ENCODE measurements around the gene LRRC8E.
"Not testable (repeated sequence)": the region's sequence is repeated elsewhere in the genome, so short reads cannot be mapped to it uniquely, and the experiment has no call there.

The LRRC8E gene

GRCh38 chr19:7856109-7856591, 32.2 kb upstream of the LRRC8E start:
- H3K4me3 ChIP-seq (ENCODE audit: low read depth, low read length) = no peak overlapping the region
- TF ChIP-seq, protein P1, sequence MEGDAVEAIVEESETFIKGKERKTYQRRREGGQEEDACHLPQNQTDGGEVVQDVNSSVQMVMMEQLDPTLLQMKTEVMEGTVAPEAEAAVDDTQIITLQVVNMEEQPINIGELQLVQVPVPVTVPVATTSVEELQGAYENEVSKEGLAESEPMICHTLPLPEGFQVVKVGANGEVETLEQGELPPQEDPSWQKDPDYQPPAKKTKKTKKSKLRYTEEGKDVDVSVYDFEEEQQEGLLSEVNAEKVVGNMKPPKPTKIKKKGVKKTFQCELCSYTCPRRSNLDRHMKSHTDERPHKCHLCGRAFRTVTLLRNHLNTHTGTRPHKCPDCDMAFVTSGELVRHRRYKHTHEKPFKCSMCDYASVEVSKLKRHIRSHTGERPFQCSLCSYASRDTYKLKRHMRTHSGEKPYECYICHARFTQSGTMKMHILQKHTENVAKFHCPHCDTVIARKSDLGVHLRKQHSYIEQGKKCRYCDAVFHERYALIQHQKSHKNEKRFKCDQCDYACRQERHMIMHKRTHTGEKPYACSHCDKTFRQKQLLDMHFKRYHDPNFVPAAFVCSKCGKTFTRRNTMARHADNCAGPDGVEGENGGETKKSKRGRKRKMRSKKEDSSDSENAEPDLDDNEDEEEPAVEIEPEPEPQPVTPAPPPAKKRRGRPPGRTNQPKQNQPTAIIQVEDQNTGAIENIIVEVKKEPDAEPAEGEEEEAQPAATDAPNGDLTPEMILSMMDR (IDR thresholded peaks at IDR 0.05; ENCODE audit: borderline replicate concordance, insufficient read depth, low read depth, low read length) = no peak

- no peak overlapping the region for H3K4me3 ChIP-seq (ENCODE audit: low read depth, low read length)
- TF ChIP-seq, protein P1 (IDR thresholded peaks at IDR 0.05; ENCODE audit: borderline replicate concordance, insufficient read depth, low read depth, low read length) = no peak
Observed at GRCh38 chr19:7856679-7857663, 31.3 kb upstream of the LRRC8E start.

DNA sequence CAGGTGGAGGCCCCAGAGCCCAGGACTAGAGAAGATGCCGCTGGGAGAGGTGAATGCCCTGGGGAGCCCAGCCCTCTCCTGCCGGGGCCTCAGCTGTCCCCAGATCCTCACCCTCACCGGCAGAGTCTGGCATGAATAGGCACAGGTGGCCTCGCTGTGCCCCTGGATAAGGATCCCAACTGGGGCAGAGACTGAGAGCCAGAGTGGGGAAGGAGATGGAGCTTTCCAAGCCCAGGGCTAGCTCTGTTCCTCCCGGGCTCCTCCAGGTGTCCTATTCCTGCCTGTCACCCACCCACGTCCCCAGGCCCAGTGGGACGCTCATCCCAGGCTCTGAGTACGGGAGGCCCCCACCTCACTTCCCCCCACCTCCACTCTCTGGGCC, 30.6 kb upstream of the LRRC8E start:
- no peak overlapping the region for H3K4me3 ChIP-seq (ENCODE audit: low read depth, low read length)
- TF ChIP-seq, protein P1 (IDR thresholded peaks at IDR 0.05; ENCODE audit: borderline replicate concordance, insufficient read depth, low read depth, low read length) = no peak

DNA sequence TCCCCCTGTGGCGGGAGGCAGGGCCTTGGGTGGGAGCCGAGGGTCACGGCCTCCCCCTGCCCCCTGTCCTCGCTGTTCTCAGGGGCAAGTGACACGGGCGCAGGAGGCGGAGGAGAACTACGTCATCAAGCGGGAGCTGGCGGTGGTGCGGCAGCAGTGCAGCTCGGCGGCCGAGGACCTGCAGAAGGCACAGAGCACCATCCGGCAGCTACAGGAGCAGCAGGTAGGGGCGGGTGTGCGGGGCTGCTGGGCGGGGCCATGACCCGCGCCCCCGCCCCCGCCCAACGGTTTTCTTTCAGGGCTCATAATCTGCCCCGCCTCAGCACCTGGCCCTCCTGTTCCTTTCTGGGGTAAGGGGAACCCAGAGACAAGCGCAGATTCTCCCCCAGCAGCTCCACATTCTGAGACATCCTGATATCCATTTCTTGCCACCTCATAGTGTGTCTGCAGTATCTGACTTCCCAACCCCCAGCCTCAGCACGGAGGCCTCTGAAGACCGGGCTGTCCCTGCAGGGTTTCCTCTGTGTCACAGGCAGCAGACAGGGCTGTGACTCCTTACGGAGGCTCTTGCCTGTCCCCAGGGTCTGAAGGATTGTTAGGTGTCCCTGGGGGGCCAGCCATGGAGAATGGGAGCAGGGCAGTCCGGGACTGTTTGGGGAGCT, 30.1 kb upstream of the LRRC8E start:
- TF ChIP-seq, protein P1 (IDR thresholded peaks at IDR 0.05; ENCODE audit: borderline replicate concordance, insufficient read depth, low read depth, low read length) = no peak
- H3K4me3 ChIP-seq (ENCODE audit: low read depth, low read length) = no peak overlapping the region

GRCh38 chr19:7859087-7859486, 29.2 kb upstream of the LRRC8E start:
- H3K4me3 ChIP-seq (ENCODE audit: low read depth, low read length) = not testable (repeated sequence)

- H3K4me3 ChIP-seq (ENCODE audit: low read depth, low read length) = no peak overlapping the region
- TF ChIP-seq, protein P1 (IDR thresholded peaks at IDR 0.05; ENCODE audit: borderline replicate concordance, insufficient read depth, low read depth, low read length) = no peak
Observed at GRCh38 chr19:7859831-7860713, 28.2 kb upstream of the LRRC8E start.
